Measurements from ENCODE around the gene PSEN1. TPM values are rescaled to one million over a fixed set of nuclear protein-coding genes. Genes with fewer than 3 reads are reported as not detected.

PSEN1 gene
- total RNA-seq, 1 donor from 2014 or later = 63.9 TPM

- Histone ChIP-seq H3K4me3 (no peak overlapping the region), H3K27me3 (no peaks in the 10 kb centered on the region), H3K4me1 (no peaks in the 10 kb centered on the region), H3K27ac (no peak overlapping the region), H3K9me3 (no peaks in the 10 kb centered on the region), H3K36me3 (no peaks in the 10 kb centered on the region)
- DNase-seq = no peak
- intact Hi-C loops (cut with DNase I) = no loop called here
- no peak for ATAC-seq
- no peak for TF ChIP-seq CTCF (IDR thresholded peaks at IDR 0.05)
These were observed 125.5 kb downstream of the PSEN1 start for GRCh38 chr14:73261520-73262426.

GRCh38 chr14:73262427-73263183 is 126.3 kb downstream of the PSEN1 start:
- H3K36me3 ChIP-seq = no peaks in the 10 kb centered on the region
- no peaks in the 10 kb centered on the region for H3K27me3 ChIP-seq
- ATAC-seq (no peak), DNase-seq (no peak)
- TF ChIP-seq CTCF (IDR thresholded peaks at IDR 0.05) = no peak
- no peaks in the 10 kb centered on the region for H3K9me3 ChIP-seq
- H3K4me1 ChIP-seq = no peaks in the 10 kb centered on the region
- no peak overlapping the region for H3K4me3 ChIP-seq
- intact Hi-C loops (cut with DNase I) = no loop called here
- no peak overlapping the region for H3K27ac ChIP-seq

GRCh38 chr14:73263606-73264005 is 127.3 kb downstream of the PSEN1 start:
- H3K4me3 ChIP-seq = no peak overlapping the region
- H3K27ac ChIP-seq = no peak overlapping the region
- H3K27me3 ChIP-seq = no peaks in the 10 kb centered on the region
- intact Hi-C loops (cut with DNase I) = no loop called here
- H3K4me1 ChIP-seq = no peaks in the 10 kb centered on the region
- no peaks in the 10 kb centered on the region for H3K36me3 ChIP-seq
- no peaks in the 10 kb centered on the region for H3K9me3 ChIP-seq
- no peak for DNase-seq
- no peak for ATAC-seq
- TF ChIP-seq CTCF (IDR thresholded peaks at IDR 0.05) = no peak

- Histone ChIP-seq H3K36me3 (no peaks in the 10 kb centered on the region), H3K9me3 (no peaks in the 10 kb centered on the region), H3K4me1 (peaks cover 1% of the 10 kb centered on the region), H3K27me3 (no peaks in the 10 kb centered on the region), H3K4me3 (no peak overlapping the region), H3K27ac (no peak overlapping the region)
- no peak for DNase-seq
- intact Hi-C loops (cut with DNase I) = no loop called here
- no peak for ATAC-seq
- TF ChIP-seq CTCF (IDR thresholded peaks at IDR 0.05) = no peak
These were observed 128.0 kb downstream of the PSEN1 start for GRCh38 chr14:73264080-73264884.

GRCh38 chr14:73264885-73265720 is 128.8 kb downstream of the PSEN1 start:
- ATAC-seq = no peak
- Histone ChIP-seq H3K4me1 (peaks cover 9% of the 10 kb centered on the region), H3K27me3 (no peaks in the 10 kb centered on the region), H3K36me3 (no peaks in the 10 kb centered on the region), H3K9me3 (no peaks in the 10 kb centered on the region), H3K27ac (no peak overlapping the region), H3K4me3 (no peak overlapping the region)
- no peak for DNase-seq
- intact Hi-C loops (cut with DNase I) = no loop called here
- TF ChIP-seq CTCF (IDR thresholded peaks at IDR 0.05) = no peak

All from upper lobe of right lung (tissue), 1 donor.